Panc1 (cell line): Measurements from ENCODE around the gene EXT2. TPM values are rescaled to one million over a fixed set of nuclear protein-coding genes. Genes with fewer than 3 reads are reported as not detected.

Experiments used
- ATAC-seq: fragments of 200-7000 bp; cut with Tn5 transposase; 2 replicates; pipeline ENCODE4 v1.9.1; 2020; ENCODE audit warnings: mild to moderate bottlenecking, moderate library complexity
- BruUV-seq: library from RNA; stranded (reverse); fragments of 400-500 nt; replicated peaks from 2 replicates; lab custom pipeline; 2021; lab: Mats Ljungman, UMichigan
- CTCF ChIA-PET: fragments of 300-600 bp; sonication (Branson Sonifier 250); formaldehyde crosslinking; loops from one replicate; lab custom pipeline; 2022; ENCODE audit warnings: antibody characterized with exemption; lab: Charles Lee
- POLR2A ChIA-PET: fragments of 300-600 bp; sonication (Branson Sonifier 250); formaldehyde crosslinking; loops from one replicate; lab custom pipeline; 2022; ENCODE audit warnings: antibody characterized with exemption; lab: Charles Lee
- DNase-seq: peaks from one replicate; pipeline ENCODE4 v3.0.0-alpha.2; 2010; ENCODE audit warnings: low read depth, low spot score
- H3K27ac ChIP-seq: 2 replicates; pipeline ENCODE4 v1.5.1; 2011; ENCODE audit warnings: mild to moderate bottlenecking, low read length, inconsistent platforms
- H3K27me3 ChIP-seq: fragments of 200-500 bp; sonication (Bioruptor generic); 2 replicates; pipeline ENCODE4 v1.6.0; 2014; ENCODE audit warnings: low read length, inconsistent platforms; ENCODE audit not compliant: control insufficient read depth, insufficient read depth
- H3K36me3 ChIP-seq: fragments of 200-500 bp; sonication (Bioruptor generic); 2 replicates; pipeline ENCODE4 v1.5.1; 2014; ENCODE audit warnings: inconsistent platforms, mild to moderate bottlenecking, low read length, moderate library complexity; ENCODE audit not compliant: control insufficient read depth, insufficient read depth
- H3K4me1 ChIP-seq: 2 replicates; pipeline ENCODE4 v1.5.1; 2011; ENCODE audit warnings: inconsistent platforms, mild to moderate bottlenecking, low read length, moderate library complexity; ENCODE audit not compliant: control insufficient read depth, insufficient read depth
- H3K4me3 ChIP-seq, 2 experiments: 2 replicates each; pipeline ENCODE4 v1.5.1; 2011 to 2012; ENCODE audit warnings: low read depth in 2 of 2, low read length in 2 of 2, mild to moderate bottlenecking in 2 of 2, inconsistent platforms in 1 of 2, moderate library complexity in 1 of 2
- H3K9me3 ChIP-seq: fragments of 200-500 bp; sonication (Bioruptor generic); 2 replicates; pipeline ENCODE4 v1.5.1; 2014; ENCODE audit warnings: low read depth, mild to moderate bottlenecking, inconsistent platforms, low read length, moderate library complexity; ENCODE audit not compliant: control insufficient read depth, insufficient read depth
- POLR2AphosphoS5 ChIP-seq: IDR thresholded peaks from 2 replicates; pipeline ENCODE4 v1.6.1; 2012; ENCODE audit warnings: mild to moderate bottlenecking, low read depth, low read length, moderate library complexity
- SIN3A ChIP-seq: IDR thresholded peaks from 2 replicates; pipeline ENCODE4 v1.6.1; 2012; ENCODE audit warnings: low read depth, mild to moderate bottlenecking, low read length, moderate library complexity, borderline replicate concordance; ENCODE audit not compliant: insufficient read depth
- TCF7L2 ChIP-seq: IDR thresholded peaks from 2 replicates; pipeline ENCODE4 v1.6.1; 2011; ENCODE audit warnings: mild to moderate bottlenecking, low read depth, low read length, inconsistent platforms
- in situ Hi-C: cut with HindIII; loops from 2 replicates; pipeline ENCODE4 v1.10.0; 2016; ENCODE audit warnings: low sequenced_read_pairs, low pct_unique_long_range_greater_than_20kb
- intact Hi-C: fragments of 100-400 bp; cut with micrococcal nuclease; formaldehyde crosslinking; loops from one replicate; pipeline ENCODE4 v1.10.0; 2022; ENCODE audit not compliant: unreplicated experiment
- total RNA-seq: library from RNA; stranded (reverse); gene quantifications from one replicate; pipeline ENCODE4 v1.2.1, GENCODE V29; 2021; ENCODE audit not compliant: unreplicated experiment
- TF ChIP-seq, protein P1 (sequence below), 2 experiments: IDR thresholded peaks; 2 replicates each; pipeline ENCODE4 v1.6.1; 2011 to 2012; ENCODE audit warnings: low read depth in 2 of 2, control low read depth in 1 of 2, low read length in 1 of 2, mild to moderate bottlenecking in 1 of 2, moderate library complexity in 1 of 2; ENCODE audit not compliant: insufficient read depth in 1 of 2
- TF ChIP-seq, protein P2 (sequence below): fragments of 450-650 bp; IDR thresholded peaks from 2 replicates; pipeline ENCODE4 v1.5.1; 2017; ENCODE audit warnings: mild to moderate bottlenecking

EXT2 gene
- total RNA-seq, 1 experiment from 2014 or later = 57.5 TPM

DNA sequence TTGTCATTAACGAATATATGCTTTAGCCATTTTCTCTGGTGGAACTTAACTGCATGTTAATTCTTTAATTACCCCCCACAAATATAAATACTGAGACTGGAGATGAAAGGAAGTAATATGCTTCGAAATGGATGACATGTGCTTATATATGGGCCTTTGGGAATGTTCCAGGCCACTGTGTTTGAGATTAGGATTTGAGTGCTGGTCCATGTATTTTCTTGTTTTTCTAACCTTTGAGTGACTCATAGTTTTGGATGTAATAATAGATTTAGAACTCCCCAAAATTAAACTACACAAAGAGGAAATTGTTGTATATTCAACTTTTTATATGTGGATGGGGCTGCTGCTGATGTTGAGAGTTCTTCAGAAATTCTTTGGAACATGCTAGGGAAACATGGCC lies 54.2 kb downstream of the EXT2 start:
- peaks cover 2% of the 10 kb centered on the region for H3K4me1 ChIP-seq
- ChIA-PET CTCF (no interaction called here), POLR2A (no interaction called here)
- BruUV-seq = no TSS peak
- ATAC-seq (no peak), DNase-seq (no peak)
- intact Hi-C loops = no loop called here
- no peaks in the 10 kb centered on the region for H3K9me3 ChIP-seq
- no peaks in the 10 kb centered on the region for H3K36me3 ChIP-seq
- in situ Hi-C loops = no loop called here
- no peaks in the 10 kb centered on the region for H3K27me3 ChIP-seq
- TF ChIP-seq SIN3A (no peak), POLR2AphosphoS5 (no peak), TCF7L2 (no peak)
- TF ChIP-seq, protein P1, sequence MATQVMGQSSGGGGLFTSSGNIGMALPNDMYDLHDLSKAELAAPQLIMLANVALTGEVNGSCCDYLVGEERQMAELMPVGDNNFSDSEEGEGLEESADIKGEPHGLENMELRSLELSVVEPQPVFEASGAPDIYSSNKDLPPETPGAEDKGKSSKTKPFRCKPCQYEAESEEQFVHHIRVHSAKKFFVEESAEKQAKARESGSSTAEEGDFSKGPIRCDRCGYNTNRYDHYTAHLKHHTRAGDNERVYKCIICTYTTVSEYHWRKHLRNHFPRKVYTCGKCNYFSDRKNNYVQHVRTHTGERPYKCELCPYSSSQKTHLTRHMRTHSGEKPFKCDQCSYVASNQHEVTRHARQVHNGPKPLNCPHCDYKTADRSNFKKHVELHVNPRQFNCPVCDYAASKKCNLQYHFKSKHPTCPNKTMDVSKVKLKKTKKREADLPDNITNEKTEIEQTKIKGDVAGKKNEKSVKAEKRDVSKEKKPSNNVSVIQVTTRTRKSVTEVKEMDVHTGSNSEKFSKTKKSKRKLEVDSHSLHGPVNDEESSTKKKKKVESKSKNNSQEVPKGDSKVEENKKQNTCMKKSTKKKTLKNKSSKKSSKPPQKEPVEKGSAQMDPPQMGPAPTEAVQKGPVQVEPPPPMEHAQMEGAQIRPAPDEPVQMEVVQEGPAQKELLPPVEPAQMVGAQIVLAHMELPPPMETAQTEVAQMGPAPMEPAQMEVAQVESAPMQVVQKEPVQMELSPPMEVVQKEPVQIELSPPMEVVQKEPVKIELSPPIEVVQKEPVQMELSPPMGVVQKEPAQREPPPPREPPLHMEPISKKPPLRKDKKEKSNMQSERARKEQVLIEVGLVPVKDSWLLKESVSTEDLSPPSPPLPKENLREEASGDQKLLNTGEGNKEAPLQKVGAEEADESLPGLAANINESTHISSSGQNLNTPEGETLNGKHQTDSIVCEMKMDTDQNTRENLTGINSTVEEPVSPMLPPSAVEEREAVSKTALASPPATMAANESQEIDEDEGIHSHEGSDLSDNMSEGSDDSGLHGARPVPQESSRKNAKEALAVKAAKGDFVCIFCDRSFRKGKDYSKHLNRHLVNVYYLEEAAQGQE (IDR thresholded peaks at IDR 0.05; ENCODE audit: insufficient read depth in 1 of 2, low read depth in 2 of 2, low read length in 1 of 2) = no peak
- TF ChIP-seq, protein P2, sequence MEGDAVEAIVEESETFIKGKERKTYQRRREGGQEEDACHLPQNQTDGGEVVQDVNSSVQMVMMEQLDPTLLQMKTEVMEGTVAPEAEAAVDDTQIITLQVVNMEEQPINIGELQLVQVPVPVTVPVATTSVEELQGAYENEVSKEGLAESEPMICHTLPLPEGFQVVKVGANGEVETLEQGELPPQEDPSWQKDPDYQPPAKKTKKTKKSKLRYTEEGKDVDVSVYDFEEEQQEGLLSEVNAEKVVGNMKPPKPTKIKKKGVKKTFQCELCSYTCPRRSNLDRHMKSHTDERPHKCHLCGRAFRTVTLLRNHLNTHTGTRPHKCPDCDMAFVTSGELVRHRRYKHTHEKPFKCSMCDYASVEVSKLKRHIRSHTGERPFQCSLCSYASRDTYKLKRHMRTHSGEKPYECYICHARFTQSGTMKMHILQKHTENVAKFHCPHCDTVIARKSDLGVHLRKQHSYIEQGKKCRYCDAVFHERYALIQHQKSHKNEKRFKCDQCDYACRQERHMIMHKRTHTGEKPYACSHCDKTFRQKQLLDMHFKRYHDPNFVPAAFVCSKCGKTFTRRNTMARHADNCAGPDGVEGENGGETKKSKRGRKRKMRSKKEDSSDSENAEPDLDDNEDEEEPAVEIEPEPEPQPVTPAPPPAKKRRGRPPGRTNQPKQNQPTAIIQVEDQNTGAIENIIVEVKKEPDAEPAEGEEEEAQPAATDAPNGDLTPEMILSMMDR = no peak
- no peak overlapping the region for H3K4me3 ChIP-seq
- H3K27ac ChIP-seq = no peak overlapping the region

DNA sequence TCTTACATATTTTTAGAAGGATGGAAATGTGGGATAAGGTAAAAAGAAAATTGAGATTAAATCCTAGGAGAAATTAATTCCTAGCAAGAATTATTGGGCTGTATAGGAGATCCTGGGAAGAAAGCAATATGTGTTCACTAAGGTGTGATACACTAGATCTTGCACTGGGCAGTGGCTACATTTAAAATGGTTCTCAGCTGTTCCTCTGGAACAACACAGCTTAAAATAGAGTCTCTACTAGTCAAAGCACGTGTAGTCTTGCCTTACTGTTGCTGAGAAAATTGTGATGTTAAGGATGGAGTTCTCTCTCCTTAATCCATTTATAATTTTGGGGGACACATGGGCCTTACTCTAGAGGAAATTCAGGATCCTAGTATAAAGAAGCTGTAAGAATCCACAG lies 54.9 kb downstream of the EXT2 start:
- in situ Hi-C loops = no loop called here
- Histone ChIP-seq H3K9me3 (no peaks in the 10 kb centered on the region), H3K27ac (no peak overlapping the region), H3K4me3 (no peak overlapping the region), H3K27me3 (no peaks in the 10 kb centered on the region), H3K36me3 (no peaks in the 10 kb centered on the region), H3K4me1 (no peaks in the 10 kb centered on the region)
- ATAC-seq = no peak
- BruUV-seq = no TSS peak
- DNase-seq = no peak
- CTCF ChIA-PET = no interaction called here
- TF ChIP-seq, protein P1 (IDR thresholded peaks at IDR 0.05; ENCODE audit: insufficient read depth in 1 of 2, low read depth in 2 of 2, low read length in 1 of 2) = no peak
- TF ChIP-seq SIN3A (no peak), TCF7L2 (no peak), POLR2AphosphoS5 (no peak)
- TF ChIP-seq, protein P2 = no peak
- intact Hi-C loops = no loop called here
- POLR2A ChIA-PET = no interaction called here
